ENCODE data around the gene TMEM190. TPM values are rescaled to one million over a fixed set of nuclear protein-coding genes. Genes with fewer than 3 reads are reported as not detected.
A peak's percentile ranks its signal among the peaks of the same experiment; 100 is the strongest.

TMEM190 gene
- total and polyA plus RNA-seq, 10 of the 15 experiments (the other 5 are each of a cell fraction or from before 2014, with no cell fraction given): not detected

DNA sequence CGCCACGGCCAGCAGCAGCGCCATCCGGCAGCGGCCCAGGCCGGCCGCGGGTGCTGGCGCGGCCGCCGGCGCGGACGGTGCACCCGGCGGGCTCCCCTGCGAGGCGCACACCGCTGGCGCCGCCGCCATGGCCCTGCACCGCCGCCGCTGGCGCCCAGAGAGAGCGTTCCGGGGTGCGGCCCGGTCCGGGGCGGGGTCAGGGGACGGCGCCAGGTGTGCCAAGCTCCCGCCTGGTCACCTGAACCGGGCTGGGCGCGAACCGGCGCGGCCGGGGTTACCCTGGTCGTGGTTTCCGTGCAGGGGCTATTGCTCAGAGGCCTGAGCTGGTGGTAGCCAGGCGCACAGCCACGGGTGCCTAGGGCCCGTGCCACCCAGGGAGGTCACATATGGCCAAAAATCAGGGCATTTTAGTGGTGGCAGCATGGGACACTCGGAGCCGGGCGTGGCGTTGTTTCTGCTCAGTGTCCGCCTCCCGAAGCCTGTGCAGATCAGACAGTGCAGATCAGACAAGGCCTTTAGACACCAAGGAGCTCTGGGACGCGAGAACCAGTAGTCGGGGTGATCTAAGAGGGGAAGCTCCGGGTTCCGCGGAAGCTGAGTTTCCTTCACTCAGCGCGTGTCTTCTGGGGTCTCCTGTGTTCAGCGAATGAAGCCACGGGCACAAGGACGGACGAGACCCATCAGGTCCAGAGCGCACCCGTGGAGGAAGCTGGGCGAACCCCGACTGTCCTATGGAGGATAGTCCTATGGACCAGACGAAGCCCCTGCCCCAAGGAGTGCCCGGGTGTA, 7.7 kb downstream of the TMEM190 start, which contains the start of gene TMEM238 (continued):
- TF ChIP-seq, protein P1, sequence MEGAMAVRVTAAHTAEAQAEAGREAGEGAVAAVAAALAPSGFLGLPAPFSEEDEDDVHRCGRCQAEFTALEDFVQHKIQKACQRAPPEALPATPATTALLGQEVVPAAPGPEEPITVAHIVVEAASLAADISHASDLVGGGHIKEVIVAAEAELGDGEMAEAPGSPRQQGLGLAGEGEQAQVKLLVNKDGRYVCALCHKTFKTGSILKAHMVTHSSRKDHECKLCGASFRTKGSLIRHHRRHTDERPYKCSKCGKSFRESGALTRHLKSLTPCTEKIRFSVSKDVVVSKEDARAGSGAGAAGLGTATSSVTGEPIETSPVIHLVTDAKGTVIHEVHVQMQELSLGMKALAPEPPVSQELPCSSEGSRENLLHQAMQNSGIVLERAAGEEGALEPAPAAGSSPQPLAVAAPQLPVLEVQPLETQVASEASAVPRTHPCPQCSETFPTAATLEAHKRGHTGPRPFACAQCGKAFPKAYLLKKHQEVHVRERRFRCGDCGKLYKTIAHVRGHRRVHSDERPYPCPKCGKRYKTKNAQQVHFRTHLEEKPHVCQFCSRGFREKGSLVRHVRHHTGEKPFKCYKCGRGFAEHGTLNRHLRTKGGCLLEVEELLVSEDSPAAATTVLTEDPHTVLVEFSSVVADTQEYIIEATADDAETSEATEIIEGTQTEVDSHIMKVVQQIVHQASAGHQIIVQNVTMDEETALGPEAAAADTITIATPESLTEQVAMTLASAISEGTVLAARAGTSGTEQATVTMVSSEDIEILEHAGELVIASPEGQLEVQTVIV (IDR thresholded peaks at IDR 0.05; ENCODE audit: borderline replicate concordance, partially characterized antibody): no peak
- TF ChIP-seq, protein P2, sequence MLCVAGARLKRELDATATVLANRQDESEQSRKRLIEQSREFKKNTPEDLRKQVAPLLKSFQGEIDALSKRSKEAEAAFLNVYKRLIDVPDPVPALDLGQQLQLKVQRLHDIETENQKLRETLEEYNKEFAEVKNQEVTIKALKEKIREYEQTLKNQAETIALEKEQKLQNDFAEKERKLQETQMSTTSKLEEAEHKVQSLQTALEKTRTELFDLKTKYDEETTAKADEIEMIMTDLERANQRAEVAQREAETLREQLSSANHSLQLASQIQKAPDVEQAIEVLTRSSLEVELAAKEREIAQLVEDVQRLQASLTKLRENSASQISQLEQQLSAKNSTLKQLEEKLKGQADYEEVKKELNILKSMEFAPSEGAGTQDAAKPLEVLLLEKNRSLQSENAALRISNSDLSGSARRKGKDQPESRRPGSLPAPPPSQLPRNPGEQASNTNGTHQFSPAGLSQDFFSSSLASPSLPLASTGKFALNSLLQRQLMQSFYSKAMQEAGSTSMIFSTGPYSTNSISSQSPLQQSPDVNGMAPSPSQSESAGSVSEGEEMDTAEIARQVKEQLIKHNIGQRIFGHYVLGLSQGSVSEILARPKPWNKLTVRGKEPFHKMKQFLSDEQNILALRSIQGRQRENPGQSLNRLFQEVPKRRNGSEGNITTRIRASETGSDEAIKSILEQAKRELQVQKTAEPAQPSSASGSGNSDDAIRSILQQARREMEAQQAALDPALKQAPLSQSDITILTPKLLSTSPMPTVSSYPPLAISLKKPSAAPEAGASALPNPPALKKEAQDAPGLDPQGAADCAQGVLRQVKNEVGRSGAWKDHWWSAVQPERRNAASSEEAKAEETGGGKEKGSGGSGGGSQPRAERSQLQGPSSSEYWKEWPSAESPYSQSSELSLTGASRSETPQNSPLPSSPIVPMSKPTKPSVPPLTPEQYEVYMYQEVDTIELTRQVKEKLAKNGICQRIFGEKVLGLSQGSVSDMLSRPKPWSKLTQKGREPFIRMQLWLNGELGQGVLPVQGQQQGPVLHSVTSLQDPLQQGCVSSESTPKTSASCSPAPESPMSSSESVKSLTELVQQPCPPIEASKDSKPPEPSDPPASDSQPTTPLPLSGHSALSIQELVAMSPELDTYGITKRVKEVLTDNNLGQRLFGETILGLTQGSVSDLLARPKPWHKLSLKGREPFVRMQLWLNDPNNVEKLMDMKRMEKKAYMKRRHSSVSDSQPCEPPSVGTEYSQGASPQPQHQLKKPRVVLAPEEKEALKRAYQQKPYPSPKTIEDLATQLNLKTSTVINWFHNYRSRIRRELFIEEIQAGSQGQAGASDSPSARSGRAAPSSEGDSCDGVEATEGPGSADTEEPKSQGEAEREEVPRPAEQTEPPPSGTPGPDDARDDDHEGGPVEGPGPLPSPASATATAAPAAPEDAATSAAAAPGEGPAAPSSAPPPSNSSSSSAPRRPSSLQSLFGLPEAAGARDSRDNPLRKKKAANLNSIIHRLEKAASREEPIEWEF (IDR thresholded peaks at IDR 0.05; ENCODE audit: insufficient replicate concordance, low read depth, low read length): no peak
- TF ChIP-seq GATAD2B (conservative IDR thresholded peaks at IDR 0.05; ENCODE audit: low read depth) (peak; percentile 65), BHLHE40 (IDR thresholded peaks at IDR 0.05; ENCODE audit: borderline replicate concordance in 1 of 2, low read depth in 2 of 2, low read length in 1 of 2) (peak in 1 of 2 experiments; percentile 49; a peak in 2 of 4 replicates), WRNIP1 (IDR thresholded peaks at IDR 0.05; ENCODE audit: borderline replicate concordance, low read depth, low read length) (no peak), CREB1 (IDR thresholded peaks at IDR 0.05; ENCODE audit: low read depth) (no peak), YY1 (IDR thresholded peaks at IDR 0.05; ENCODE audit: low read depth, low read length) (peak; percentile 70), RB1 (IDR thresholded peaks at IDR 0.05; ENCODE audit: borderline replicate concordance) (0 out of 2 replicates have a peak, but pooled peaks have one; percentile 74), SREBF2 (IDR thresholded peaks at IDR 0.05; ENCODE audit: low read length) (no peak), IKZF1 (conservative IDR thresholded peaks at IDR 0.05) (peak; percentile 32)
- TF ChIP-seq, protein P3, sequence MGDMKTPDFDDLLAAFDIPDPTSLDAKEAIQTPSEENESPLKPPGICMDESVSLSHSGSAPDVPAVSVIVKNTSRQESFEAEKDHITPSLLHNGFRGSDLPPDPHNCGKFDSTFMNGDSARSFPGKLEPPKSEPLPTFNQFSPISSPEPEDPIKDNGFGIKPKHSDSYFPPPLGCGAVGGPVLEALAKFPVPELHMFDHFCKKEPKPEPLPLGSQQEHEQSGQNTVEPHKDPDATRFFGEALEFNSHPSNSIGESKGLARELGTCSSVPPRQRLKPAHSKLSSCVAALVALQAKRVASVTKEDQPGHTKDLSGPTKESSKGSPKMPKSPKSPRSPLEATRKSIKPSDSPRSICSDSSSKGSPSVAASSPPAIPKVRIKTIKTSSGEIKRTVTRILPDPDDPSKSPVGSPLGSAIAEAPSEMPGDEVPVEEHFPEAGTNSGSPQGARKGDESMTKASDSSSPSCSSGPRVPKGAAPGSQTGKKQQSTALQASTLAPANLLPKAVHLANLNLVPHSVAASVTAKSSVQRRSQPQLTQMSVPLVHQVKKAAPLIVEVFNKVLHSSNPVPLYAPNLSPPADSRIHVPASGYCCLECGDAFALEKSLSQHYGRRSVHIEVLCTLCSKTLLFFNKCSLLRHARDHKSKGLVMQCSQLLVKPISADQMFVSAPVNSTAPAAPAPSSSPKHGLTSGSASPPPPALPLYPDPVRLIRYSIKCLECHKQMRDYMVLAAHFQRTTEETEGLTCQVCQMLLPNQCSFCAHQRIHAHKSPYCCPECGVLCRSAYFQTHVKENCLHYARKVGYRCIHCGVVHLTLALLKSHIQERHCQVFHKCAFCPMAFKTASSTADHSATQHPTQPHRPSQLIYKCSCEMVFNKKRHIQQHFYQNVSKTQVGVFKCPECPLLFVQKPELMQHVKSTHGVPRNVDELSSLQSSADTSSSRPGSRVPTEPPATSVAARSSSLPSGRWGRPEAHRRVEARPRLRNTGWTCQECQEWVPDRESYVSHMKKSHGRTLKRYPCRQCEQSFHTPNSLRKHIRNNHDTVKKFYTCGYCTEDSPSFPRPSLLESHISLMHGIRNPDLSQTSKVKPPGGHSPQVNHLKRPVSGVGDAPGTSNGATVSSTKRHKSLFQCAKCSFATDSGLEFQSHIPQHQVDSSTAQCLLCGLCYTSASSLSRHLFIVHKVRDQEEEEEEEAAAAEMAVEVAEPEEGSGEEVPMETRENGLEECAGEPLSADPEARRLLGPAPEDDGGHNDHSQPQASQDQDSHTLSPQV (IDR thresholded peaks at IDR 0.05): no peak
- TF ChIP-seq, protein P4, sequence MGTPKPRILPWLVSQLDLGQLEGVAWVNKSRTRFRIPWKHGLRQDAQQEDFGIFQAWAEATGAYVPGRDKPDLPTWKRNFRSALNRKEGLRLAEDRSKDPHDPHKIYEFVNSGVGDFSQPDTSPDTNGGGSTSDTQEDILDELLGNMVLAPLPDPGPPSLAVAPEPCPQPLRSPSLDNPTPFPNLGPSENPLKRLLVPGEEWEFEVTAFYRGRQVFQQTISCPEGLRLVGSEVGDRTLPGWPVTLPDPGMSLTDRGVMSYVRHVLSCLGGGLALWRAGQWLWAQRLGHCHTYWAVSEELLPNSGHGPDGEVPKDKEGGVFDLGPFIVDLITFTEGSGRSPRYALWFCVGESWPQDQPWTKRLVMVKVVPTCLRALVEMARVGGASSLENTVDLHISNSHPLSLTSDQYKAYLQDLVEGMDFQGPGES (IDR thresholded peaks at IDR 0.05): no peak
- TF ChIP-seq, protein P5, sequence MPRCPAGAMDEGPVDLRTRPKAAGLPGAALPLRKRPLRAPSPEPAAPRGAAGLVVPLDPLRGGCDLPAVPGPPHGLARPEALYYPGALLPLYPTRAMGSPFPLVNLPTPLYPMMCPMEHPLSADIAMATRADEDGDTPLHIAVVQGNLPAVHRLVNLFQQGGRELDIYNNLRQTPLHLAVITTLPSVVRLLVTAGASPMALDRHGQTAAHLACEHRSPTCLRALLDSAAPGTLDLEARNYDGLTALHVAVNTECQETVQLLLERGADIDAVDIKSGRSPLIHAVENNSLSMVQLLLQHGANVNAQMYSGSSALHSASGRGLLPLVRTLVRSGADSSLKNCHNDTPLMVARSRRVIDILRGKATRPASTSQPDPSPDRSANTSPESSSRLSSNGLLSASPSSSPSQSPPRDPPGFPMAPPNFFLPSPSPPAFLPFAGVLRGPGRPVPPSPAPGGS (IDR thresholded peaks at IDR 0.05; ENCODE audit: borderline replicate concordance, insufficient read depth, low read depth, low read length, poor library complexity, severe bottlenecking): no peak

All from GM12878 (cell line).